GM19351 (cell line): Measurements from ENCODE around the gene COX5A.
"Not testable (repeated sequence)": the region's sequence is repeated elsewhere in the genome, so short reads cannot be mapped to it uniquely, and the experiment has no call there.

ENCODE experiments used
- ATAC-seq: cut with Tn5 transposase; IDR thresholded peaks from one replicate; pipeline ENCODE4 v1.9.1; 2021; ENCODE audit warnings: mild to moderate bottlenecking, moderate library complexity; ENCODE audit not compliant: unreplicated experiment

Gene COX5A

GRCh38 chr15:74902295-74903075, 35.4 kb downstream of the COX5A start:
- no peak for ATAC-seq

GRCh38 chr15:74901612-74902063, 36.2 kb downstream of the COX5A start:
- ATAC-seq = no peak

- no peak for ATAC-seq
These were observed 40.6 kb downstream of the COX5A start for GRCh38 chr15:74897300-74897701.

- no peak for ATAC-seq
These were observed 41.6 kb downstream of the COX5A start for GRCh38 chr15:74896316-74896715.

- ATAC-seq = no peak
These were observed 42.0 kb downstream of the COX5A start for GRCh38 chr15:74895830-74896229.

GRCh38 chr15:74894383-74894782, 43.5 kb downstream of the COX5A start:
- ATAC-seq = not testable (repeated sequence)

GRCh38 chr15:74893627-74894026, 44.2 kb downstream of the COX5A start:
- no peak for ATAC-seq

- ATAC-seq = no peak
These were observed 44.9 kb downstream of the COX5A start for GRCh38 chr15:74892931-74893330.

GRCh38 chr15:74892313-74892712, 45.6 kb downstream of the COX5A start:
- no peak for ATAC-seq

- no peak for ATAC-seq
These were observed 46.4 kb downstream of the COX5A start for GRCh38 chr15:74891469-74891868.

- ATAC-seq = no peak
These were observed 47.3 kb downstream of the COX5A start for GRCh38 chr15:74890665-74890960.

GRCh38 chr15:74889883-74890664, 47.8 kb downstream of the COX5A start, which contains the start of gene MPI:
Gene MPI, plus strand, starts transcription at chr15:74890042. Its CDS starts 32 bp downstream, at chr15:74890074.
- ATAC-seq = peak; percentile 95

- ATAC-seq = peak; percentile 20
These were observed 48.4 kb downstream of the COX5A start for GRCh38 chr15:74889390-74889882.

- no peak for ATAC-seq
These were observed 49.2 kb downstream of the COX5A start for GRCh38 chr15:74888716-74889115.

GRCh38 chr15:74887537-74888193, 50.2 kb downstream of the COX5A start:
- not testable (repeated sequence) for ATAC-seq

- ATAC-seq = no peak
These were observed 52.4 kb downstream of the COX5A start for GRCh38 chr15:74885461-74885860.

- ATAC-seq = no peak
These were observed 53.2 kb downstream of the COX5A start for GRCh38 chr15:74884428-74885223.

- no peak for ATAC-seq
These were observed 55.3 kb downstream of the COX5A start for GRCh38 chr15:74882528-74882927.

- no peak for ATAC-seq
These were observed 59.6 kb downstream of the COX5A start for GRCh38 chr15:74878273-74878672.

GRCh38 chr15:74873756-74874424, 64.0 kb downstream of the COX5A start:
- no peak for ATAC-seq
